KMS-11 (cell line): ENCODE data around the gene UPK1A.

ENCODE experiments used
- H2AFZ ChIP-seq: fragments of 200-600 bp; sonication (generic); 2 replicates; pipeline ENCODE4 v1.6.1; 2016; ENCODE audit warnings: antibody characterized with exemption, mixed run types, low read depth
- H3K27ac ChIP-seq: fragments of 200-600 bp; sonication (generic); 2 replicates; pipeline ENCODE4 v1.6.1; 2016; ENCODE audit warnings: mild to moderate bottlenecking, mixed run types
- H3K27me3 ChIP-seq: fragments of 200-600 bp; sonication (generic); 2 replicates; pipeline ENCODE4 v1.6.1; 2017; ENCODE audit warnings: mild to moderate bottlenecking, low read depth, mixed run types, moderate library complexity; ENCODE audit not compliant: insufficient read depth
- H3K36me3 ChIP-seq: fragments of 200-600 bp; sonication (generic); 2 replicates; pipeline ENCODE4 v1.6.1; 2017; ENCODE audit warnings: mild to moderate bottlenecking, mixed run types; ENCODE audit not compliant: insufficient read depth
- H3K4me1 ChIP-seq: fragments of 200-600 bp; sonication (generic); 2 replicates; pipeline ENCODE4 v1.6.1; 2016; ENCODE audit warnings: mild to moderate bottlenecking, low read depth, mixed run types; ENCODE audit not compliant: poor library complexity, severe bottlenecking
- H3K4me2 ChIP-seq: fragments of 200-600 bp; sonication (generic); 2 replicates; pipeline ENCODE4 v1.7.0; 2016; ENCODE audit warnings: mild to moderate bottlenecking, mixed run types
- H3K4me3 ChIP-seq: fragments of 200-600 bp; sonication (generic); IDR thresholded peaks from 2 replicates; pipeline ENCODE4 v1.6.1; 2017; ENCODE audit warnings: low read depth, low read length, mixed read lengths; ENCODE audit not compliant: insufficient read depth
- H3K79me2 ChIP-seq: fragments of 200-600 bp; sonication (generic); 2 replicates; pipeline ENCODE4 v1.6.1; 2016; ENCODE audit warnings: low read depth, mixed run types; ENCODE audit not compliant: insufficient read depth
- H3K9ac ChIP-seq: fragments of 200-600 bp; sonication (generic); 2 replicates; pipeline ENCODE4 v1.6.1; 2016; ENCODE audit warnings: mild to moderate bottlenecking, mixed run types
- H4K20me1 ChIP-seq: fragments of 200-600 bp; sonication (generic); 2 replicates; pipeline ENCODE4 v1.6.1; 2016; ENCODE audit warnings: mild to moderate bottlenecking, mixed run types; ENCODE audit not compliant: insufficient read depth
- TF ChIP-seq, protein P1 (sequence below): fragments of 200-600 bp; sonication (generic); conservative IDR thresholded peaks from 2 replicates; pipeline ENCODE4 v1.6.1; 2017; ENCODE audit warnings: low read depth, mild to moderate bottlenecking, antibody characterized with exemption, low read length, moderate library complexity, mixed read lengths

UPK1A gene

GRCh38 chr19:35628565-35629331 lies 37.6 kb upstream of the UPK1A start, which contains the start of gene RBM42:
Gene RBM42 (plus strand): TSS chr19:35629036. CDS start chr19:35629154, 118 bp downstream.
- Histone ChIP-seq H3K27ac (peak within 1 kb of the TSS; percentile 64), H3K79me2 (peaks cover 12% of the 10 kb centered on the region; the same call in 1 of the 2 replicates), H3K9ac (peak within 1 kb of the TSS; percentile 87), H3K4me1 (peaks cover 7% of the 10 kb centered on the region), H4K20me1 (no peaks in the 10 kb centered on the region), H3K4me2 (peak within 1 kb of the TSS; percentile 99), H2AFZ (peak within 1 kb of the TSS; percentile 85), H3K4me3 (peak within 1 kb of the TSS; percentile 64), H3K36me3 (no peaks in the 10 kb centered on the region; the same call in 1 of the 2 replicates), H3K27me3 (no peaks in the 10 kb centered on the region)
- TF ChIP-seq, protein P1, sequence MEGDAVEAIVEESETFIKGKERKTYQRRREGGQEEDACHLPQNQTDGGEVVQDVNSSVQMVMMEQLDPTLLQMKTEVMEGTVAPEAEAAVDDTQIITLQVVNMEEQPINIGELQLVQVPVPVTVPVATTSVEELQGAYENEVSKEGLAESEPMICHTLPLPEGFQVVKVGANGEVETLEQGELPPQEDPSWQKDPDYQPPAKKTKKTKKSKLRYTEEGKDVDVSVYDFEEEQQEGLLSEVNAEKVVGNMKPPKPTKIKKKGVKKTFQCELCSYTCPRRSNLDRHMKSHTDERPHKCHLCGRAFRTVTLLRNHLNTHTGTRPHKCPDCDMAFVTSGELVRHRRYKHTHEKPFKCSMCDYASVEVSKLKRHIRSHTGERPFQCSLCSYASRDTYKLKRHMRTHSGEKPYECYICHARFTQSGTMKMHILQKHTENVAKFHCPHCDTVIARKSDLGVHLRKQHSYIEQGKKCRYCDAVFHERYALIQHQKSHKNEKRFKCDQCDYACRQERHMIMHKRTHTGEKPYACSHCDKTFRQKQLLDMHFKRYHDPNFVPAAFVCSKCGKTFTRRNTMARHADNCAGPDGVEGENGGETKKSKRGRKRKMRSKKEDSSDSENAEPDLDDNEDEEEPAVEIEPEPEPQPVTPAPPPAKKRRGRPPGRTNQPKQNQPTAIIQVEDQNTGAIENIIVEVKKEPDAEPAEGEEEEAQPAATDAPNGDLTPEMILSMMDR = no peak

- Histone ChIP-seq H3K4me1 (peaks cover 7% of the 10 kb centered on the region), H4K20me1 (no peaks in the 10 kb centered on the region), H3K79me2 (peaks cover 12% of the 10 kb centered on the region; the same call in 1 of the 2 replicates), H3K4me3 (peak overlapping the region; percentile 64), H3K9ac (peak overlapping the region; percentile 87), H3K27me3 (no peaks in the 10 kb centered on the region), H3K36me3 (no peaks in the 10 kb centered on the region; the same call in 1 of the 2 replicates), H3K4me2 (peak overlapping the region; percentile 99), H3K27ac (peak overlapping the region; percentile 64), H2AFZ (peak overlapping the region; percentile 85)
- TF ChIP-seq, protein P1 = no peak
Observed at GRCh38 chr19:35629332-35629633, 37.0 kb upstream of the UPK1A start.

DNA sequence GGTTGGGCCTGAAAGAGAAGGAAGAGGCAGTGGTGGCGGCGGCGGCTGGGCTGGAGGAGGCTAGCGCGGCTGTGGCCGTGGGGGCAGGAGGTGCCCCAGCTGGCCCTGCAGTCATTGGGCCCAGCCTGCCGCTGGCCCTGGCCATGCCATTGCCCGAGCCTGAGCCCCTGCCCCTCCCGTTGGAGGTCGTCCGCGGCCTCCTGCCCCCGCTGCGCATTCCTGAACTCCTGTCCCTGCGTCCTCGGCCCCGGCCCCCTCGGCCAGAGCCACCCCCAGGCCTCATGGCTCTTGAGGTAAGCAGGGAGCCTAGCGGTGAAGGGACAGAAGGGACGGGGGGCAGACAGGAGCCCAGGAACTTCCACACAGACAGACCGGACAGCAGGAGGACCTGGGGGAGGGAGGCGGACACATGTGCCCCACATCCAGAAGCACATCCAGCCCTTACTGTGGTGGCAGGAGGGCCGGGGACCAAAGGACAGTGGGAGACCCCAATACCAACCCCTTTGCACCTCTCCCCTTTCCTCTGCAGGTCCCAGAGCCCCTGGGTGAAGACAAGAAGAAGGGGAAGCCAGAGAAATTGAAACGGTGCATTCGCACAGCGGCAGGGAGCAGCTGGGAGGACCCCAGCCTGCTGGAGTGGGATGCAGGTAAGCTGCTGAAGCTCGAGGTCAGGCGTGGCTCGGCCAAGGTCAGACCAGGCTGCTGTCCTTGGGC lies 32.4 kb upstream of the UPK1A start:
- Histone ChIP-seq H3K4me3 (no peak overlapping the region), H3K27ac (no peak overlapping the region), H4K20me1 (no peaks in the 10 kb centered on the region), H3K4me1 (peaks cover 7% of the 10 kb centered on the region), H3K79me2 (peaks cover 12% of the 10 kb centered on the region; the same call in 1 of the 2 replicates), H3K4me2 (no peak overlapping the region), H2AFZ (no peak overlapping the region), H3K27me3 (no peaks in the 10 kb centered on the region), H3K36me3 (no peaks in the 10 kb centered on the region; the same call in 1 of the 2 replicates), H3K9ac (no peak overlapping the region)
- TF ChIP-seq, protein P1 = no peak

DNA sequence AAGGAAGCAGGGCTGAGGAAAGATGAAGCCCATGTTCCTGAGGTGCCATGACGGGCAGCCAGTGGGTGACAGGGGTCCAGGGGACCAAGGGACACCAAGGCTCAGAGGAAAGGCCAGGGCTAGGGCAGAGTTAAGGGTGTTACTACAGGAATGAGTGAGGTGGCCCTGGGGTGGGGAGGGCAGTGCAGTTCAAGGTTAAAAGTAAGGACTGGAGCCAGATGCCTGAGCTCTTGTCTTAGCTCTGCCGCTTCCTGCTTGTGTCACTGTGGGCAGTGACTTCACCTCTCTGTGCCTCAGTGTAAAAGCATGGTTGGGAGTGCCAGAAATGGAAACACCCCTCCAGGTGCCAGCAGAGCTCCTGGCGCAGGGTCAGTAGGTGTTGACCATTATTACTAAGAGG lies 29.7 kb upstream of the UPK1A start:
- H3K27me3 ChIP-seq = no peaks in the 10 kb centered on the region
- no peaks in the 10 kb centered on the region; the same call in 1 of the 2 replicates for H3K36me3 ChIP-seq
- H3K4me1 ChIP-seq = no peaks in the 10 kb centered on the region
- H2AFZ ChIP-seq = no peak overlapping the region
- no peaks in the 10 kb centered on the region for H4K20me1 ChIP-seq
- H3K4me2 ChIP-seq = no peak overlapping the region
- no peaks in the 10 kb centered on the region for H3K79me2 ChIP-seq
- H3K9ac ChIP-seq = no peak overlapping the region
- H3K4me3 ChIP-seq = no peak overlapping the region
- TF ChIP-seq, protein P1 = no peak
- H3K27ac ChIP-seq = no peak overlapping the region
